ENCODE measurements around the gene KLHL17.

The KLHL17 gene

GRCh38 chr1:960363-961131 is at the start of gene KLHL17:
KLHL17 (plus strand) TSS chr1:960584; CDS start chr1:960694, 110 bp downstream.
- DNase-seq (ENCODE audit: low read depth in 2 of 2) = peak; percentile 34 to 64

- DNase-seq (ENCODE audit: low read depth in 2 of 2) = no peak
Measured at GRCh38 chr1:910881-911721, 49.3 kb upstream of the KLHL17 start.

- no peak for DNase-seq (ENCODE audit: low read depth in 2 of 2)
Measured at GRCh38 chr1:911875-912739, 48.3 kb upstream of the KLHL17 start.

GRCh38 chr1:912740-913301 is 47.6 kb upstream of the KLHL17 start:
- no peak for DNase-seq (ENCODE audit: low read depth in 2 of 2)

- DNase-seq (ENCODE audit: low read depth in 2 of 2) = no peak
Measured at GRCh38 chr1:913491-914130, 46.8 kb upstream of the KLHL17 start.

- DNase-seq (ENCODE audit: low read depth in 2 of 2) = no peak
Measured at GRCh38 chr1:914131-914890, 46.1 kb upstream of the KLHL17 start.

GRCh38 chr1:914891-915280 is 45.5 kb upstream of the KLHL17 start:
- no peak for DNase-seq (ENCODE audit: low read depth in 2 of 2)

- no peak for DNase-seq (ENCODE audit: low read depth in 2 of 2)
Measured at GRCh38 chr1:915295-916172, 44.9 kb upstream of the KLHL17 start.

- DNase-seq (ENCODE audit: low read depth in 2 of 2) = no peak
Measured at GRCh38 chr1:916173-917075, 44.0 kb upstream of the KLHL17 start.

GRCh38 chr1:917076-917459 is 43.3 kb upstream of the KLHL17 start:
- no peak for DNase-seq (ENCODE audit: low read depth in 2 of 2)

GRCh38 chr1:917466-918091 is 42.8 kb upstream of the KLHL17 start:
- no peak for DNase-seq (ENCODE audit: low read depth in 2 of 2)

GRCh38 chr1:918353-918752 is 42.0 kb upstream of the KLHL17 start:
- DNase-seq (ENCODE audit: low read depth in 2 of 2) = no peak

GRCh38 chr1:918843-919242 is 41.5 kb upstream of the KLHL17 start:
- DNase-seq (ENCODE audit: low read depth in 2 of 2) = no peak

- no peak for DNase-seq (ENCODE audit: low read depth in 2 of 2)
Measured at GRCh38 chr1:919271-919872, 41.0 kb upstream of the KLHL17 start.

GRCh38 chr1:920010-920409 is 40.4 kb upstream of the KLHL17 start:
- DNase-seq (ENCODE audit: low read depth in 2 of 2) = no peak

- DNase-seq (ENCODE audit: low read depth in 2 of 2) = no peak
Measured at GRCh38 chr1:920521-920920, 39.9 kb upstream of the KLHL17 start.

GRCh38 chr1:921011-921837 is 39.2 kb upstream of the KLHL17 start:
- DNase-seq (ENCODE audit: low read depth in 2 of 2) = no peak

Data from stimulated activated CD8-positive, alpha-beta memory T cell treated with anti-CD3 and anti-CD28 coated beads, Interleukin-2, amount 100 ng/mL, for 1 hour (primary cell).